Measurements from ENCODE around the gene RNF213.

The RNF213 gene

GRCh38 chr17:80442323-80442659, 181.6 kb downstream of the RNF213 start:
- DNase-seq: no peak

GRCh38 chr17:80442764-80443163, 182.1 kb downstream of the RNF213 start:
- no peak for DNase-seq

GRCh38 chr17:80443498-80443897, 182.8 kb downstream of the RNF213 start:
- no peak for DNase-seq

- no peak for DNase-seq
Measured at GRCh38 chr17:80443916-80444643, 183.4 kb downstream of the RNF213 start.

GRCh38 chr17:80444644-80444979, 184.0 kb downstream of the RNF213 start:
- no peak for DNase-seq

GRCh38 chr17:80445007-80445725, 184.5 kb downstream of the RNF213 start:
- DNase-seq: no peak

GRCh38 chr17:80445726-80446110, 185.1 kb downstream of the RNF213 start:
- DNase-seq: no peak

- DNase-seq: no peak
Measured at GRCh38 chr17:80446645-80447405, 186.2 kb downstream of the RNF213 start.

- DNase-seq: no peak
Measured at GRCh38 chr17:80447790-80448189, 187.1 kb downstream of the RNF213 start.
